Cerebellar cortex (tissue), 1 donor: ENCODE results near the gene ADRB2.
"Not testable (repeated sequence)": the region's sequence is repeated elsewhere in the genome, so short reads cannot be mapped to it uniquely, and the experiment has no call there.

Experiments used
- DNase-seq: peaks from one replicate; pipeline ENCODE4 v3.0.0-alpha.2; 2015; ENCODE audit warnings: low spot score

The ADRB2 gene

DNA sequence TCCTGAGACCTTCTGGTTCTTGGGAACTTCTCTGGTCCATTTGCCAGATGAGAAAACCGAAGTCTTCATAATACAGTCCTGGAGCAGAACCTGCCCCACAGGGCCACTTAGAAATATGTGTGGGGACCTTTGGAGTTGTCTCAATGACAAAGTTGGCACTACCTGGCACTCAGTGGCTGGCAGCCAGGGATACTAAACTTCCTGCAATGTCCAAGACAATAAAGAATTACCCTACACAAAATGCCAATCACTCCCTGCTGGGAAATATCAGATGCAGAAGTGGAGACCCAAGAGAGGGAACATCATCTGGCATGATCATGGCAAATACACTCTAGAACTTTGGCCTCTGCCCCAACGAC is 29.6 kb downstream of the ADRB2 start:
- DNase-seq, result no peak

DNA sequence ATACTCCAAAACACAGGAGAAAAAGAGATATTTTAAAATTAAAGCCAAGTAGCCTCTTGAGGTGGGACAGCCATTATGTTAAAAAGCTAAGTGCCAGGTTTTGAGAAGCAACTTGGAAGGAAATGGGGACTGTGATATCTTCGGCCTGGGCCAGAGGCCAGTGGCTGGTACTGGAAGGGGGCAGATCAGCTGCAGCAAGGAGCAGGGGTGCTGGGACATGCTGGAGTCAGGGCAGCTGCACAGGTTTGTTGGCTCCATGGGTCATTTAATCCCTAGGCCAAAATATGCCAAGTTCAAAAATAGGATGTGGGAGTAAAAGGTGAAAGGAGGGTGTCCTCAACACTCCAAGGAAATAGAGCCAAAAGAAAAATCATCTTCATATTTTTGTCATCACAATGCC is 30.0 kb downstream of the ADRB2 start:
- DNase-seq, result no peak

GRCh38 chr5:148857474-148857873 is 31.1 kb downstream of the ADRB2 start:
- no peak for DNase-seq

DNA sequence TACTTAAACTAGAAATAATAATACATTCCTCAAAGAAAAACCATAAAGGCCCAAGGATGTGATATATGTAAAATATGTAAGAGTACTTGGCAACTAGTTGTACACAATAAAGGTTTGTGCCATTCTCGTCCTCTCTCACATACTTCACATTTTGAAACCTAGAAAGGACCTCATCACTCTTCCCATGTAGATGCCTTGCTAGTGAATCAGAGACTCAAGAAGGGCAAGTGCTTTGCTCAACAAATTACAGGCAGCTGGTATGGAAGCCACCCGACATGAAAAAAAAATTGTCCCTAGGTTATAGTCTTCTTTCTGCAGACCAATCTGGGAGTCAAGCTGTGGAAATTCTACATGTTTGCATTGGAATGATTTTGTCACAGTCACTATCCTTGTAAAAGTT is 31.7 kb downstream of the ADRB2 start:
- no peak for DNase-seq

DNA sequence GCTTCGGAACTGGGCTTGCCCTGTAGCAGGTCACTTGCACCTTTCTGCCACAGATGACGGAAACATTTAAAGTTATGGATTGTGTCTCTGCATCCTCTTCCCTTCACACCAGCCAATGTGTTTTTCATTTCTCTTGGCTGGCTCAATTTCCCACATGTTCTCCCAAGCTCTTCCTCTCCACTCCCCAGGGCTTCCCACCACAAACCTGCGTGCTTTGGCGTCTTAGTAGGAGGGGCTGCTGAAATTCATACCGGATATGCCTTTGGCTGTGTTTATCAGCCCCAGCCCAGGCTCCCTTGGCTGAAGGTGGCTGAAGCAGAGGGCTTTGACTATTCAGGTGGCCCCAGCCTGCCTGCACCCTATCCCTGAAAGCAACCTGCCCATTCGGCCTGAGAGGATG is 32.1 kb downstream of the ADRB2 start:
- no peak for DNase-seq

- no peak for DNase-seq
Measured at GRCh38 chr5:148859703-148860102, 33.3 kb downstream of the ADRB2 start.

DNA sequence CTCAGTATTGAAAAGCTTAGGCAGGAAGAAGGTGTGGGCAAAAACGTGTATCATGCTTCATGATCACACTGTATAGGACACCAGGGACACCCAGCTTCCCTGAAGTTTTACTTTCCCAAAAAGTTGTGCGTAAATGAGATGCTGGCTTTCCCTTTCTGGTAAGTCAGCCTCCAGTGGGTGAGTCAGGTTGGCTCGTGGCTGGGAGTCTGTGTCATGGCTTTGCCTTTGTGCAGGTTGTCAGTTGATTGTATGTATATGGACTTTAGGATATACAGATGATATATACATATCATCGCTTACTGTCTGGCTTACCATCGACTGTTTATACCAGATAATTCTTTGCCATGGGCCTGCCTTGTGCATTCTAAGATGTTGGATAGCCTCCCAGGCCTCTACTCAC is 34.2 kb downstream of the ADRB2 start:
- DNase-seq, result no peak

DNA sequence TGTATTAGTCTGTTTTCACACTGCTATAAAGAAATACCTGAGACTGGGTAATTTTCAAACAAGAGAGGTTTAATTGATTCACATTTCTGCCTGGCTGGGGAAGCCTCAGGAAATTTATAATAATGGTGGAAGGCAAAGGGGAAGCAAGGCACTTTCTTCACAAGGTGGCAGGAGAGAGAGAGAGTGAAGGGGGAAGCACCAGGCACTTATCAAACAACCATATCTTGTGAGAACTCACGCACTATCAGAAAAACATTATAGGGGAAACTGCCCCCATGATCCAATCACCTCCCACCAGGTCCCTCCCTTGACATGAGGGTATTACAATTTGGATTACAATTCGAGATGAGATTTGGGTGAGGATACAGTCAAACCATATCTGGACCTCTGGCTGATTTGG is 34.7 kb downstream of the ADRB2 start:
- DNase-seq, result no peak

DNA sequence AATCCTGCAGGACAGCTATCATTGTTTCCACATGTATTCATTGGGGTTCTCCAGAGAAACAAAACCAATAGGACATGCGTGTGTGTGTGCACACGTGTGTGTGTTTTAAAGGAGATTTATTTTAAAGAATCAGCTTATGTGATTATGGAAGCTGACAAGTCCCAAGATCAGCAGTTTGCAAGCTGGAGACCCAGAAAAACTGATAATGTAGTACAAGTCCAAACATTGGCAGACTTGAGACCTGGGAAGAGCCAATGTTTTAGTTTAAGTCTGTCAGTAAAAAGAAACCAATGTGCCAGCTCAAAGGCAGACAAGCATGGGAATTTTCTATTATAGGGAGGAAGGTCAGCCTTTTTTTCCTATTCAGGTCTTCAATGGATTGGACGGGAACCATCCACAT is 35.3 kb downstream of the ADRB2 start:
- DNase-seq, result no peak

DNA sequence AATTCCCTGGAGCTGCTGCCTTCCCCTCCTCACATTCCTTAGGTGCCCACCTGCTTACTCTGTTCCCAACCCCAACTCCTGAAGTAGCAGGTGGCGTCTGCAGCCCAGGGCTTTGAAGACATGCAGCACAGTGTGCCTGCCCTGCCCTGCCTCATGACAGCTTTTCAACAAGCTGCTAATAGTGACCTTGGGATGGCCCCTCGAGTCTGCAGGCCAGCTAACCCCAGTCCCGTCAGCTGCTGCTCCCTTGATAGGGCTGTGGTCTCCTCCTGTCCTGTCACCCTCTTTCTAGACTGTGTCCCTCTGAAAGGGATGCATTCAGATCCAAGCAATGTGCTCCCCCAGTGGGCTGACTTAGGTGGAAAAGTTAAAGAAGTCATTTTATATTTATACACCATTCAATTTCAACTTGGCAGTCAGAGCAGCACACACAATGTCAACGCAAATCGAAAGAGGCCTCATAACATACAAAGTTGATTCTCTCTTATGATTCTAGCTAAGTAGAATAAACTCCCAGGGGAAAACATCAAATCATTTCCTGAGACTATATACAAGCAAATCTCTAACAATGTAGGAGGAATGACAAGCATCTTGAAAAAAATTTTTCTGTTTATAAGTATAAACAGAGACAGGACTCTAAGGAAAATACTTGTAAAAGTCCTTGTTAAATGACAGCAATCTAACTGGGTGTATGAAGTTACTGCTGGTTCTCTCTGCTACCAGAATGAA is 37.9 kb downstream of the ADRB2 start:
- DNase-seq, result no peak

GRCh38 chr5:148866024-148866423 is 39.6 kb downstream of the ADRB2 start:
- DNase-seq, result no peak

GRCh38 chr5:148873120-148873519 is 46.7 kb downstream of the ADRB2 start:
- no peak for DNase-seq

DNA sequence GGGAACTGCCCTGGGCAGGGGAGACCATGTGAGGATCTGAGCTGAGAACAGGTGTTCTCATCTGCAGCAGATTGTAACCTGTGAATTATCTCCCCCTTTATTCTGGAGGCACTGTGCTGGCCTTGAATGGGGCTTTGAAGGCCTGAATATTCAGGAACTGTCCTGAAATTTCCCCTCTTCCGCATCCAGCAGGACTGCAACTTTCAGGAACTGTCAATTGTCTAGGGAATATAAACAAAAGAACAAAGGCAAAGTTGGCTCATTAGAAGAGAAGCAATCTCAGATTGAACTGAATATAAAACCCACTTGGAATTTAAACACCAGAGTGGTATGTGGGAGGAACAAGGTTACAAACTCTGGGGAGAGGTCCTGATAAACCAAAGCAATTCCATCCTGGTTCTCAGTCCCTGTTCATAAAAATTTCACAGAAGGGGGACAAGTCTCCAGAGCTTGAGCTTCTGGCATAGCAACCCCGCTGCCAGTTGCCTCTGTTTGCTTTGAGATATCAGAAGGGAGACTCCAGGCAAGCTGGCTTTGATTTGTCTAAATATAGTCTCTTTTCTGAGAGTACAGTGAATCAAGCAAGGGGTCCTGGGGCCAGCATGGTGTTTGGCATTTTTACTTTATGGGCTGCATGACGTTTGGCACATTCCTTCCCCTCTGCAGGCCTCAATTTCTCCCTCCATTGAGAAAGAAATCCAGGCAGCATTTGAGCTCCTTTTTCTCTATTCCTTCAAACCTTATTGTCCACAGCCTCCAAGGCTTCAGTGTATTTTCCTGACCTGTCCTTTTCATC is 47.5 kb downstream of the ADRB2 start:
- no peak for DNase-seq

- no peak for DNase-seq
Measured at GRCh38 chr5:148875205-148875875, 48.9 kb downstream of the ADRB2 start.

DNA sequence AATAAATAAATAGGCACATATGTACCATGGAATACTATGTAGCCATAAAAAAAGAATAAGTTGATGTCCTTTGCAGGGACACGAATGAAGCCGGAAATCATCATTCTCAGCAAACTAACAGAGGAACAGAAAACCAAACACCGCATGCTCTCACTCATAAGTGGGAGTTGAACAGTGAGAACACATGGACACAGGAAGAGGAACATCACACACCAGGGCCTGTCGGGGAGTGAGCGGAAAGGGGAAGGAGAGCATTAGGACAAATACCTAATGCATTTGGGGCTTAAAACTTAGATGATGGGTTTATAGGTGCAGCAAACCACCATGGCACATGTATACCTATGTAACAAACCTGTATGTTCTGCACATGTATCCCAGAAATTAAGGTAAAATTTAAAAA is 51.0 kb downstream of the ADRB2 start:
- not testable (repeated sequence) for DNase-seq
